GM12878 (cell line): Measurements from ENCODE around the gene SKAP1. TPM values are rescaled to one million over a fixed set of nuclear protein-coding genes. Genes with fewer than 3 reads are reported as not detected.

Source experiments
- ATAC-seq: fragments of 200-7000 bp; cut with Tn5 transposase; 3 replicates; pipeline ENCODE4 v1.9.1; 2020; ENCODE audit warnings: mild to moderate bottlenecking, moderate library complexity
- BruUV-seq: library from RNA; stranded (reverse); fragments of 400-500 nt; replicated peaks from 2 replicates; lab custom pipeline; 2021; lab: Mats Ljungman, UMichigan
- CTCF ChIA-PET: fragments of 300-600 bp; sonication (Branson Sonifier 250); formaldehyde crosslinking; extraction: SDS; loops from one replicate; lab custom pipeline; 2021; ENCODE audit warnings: inconsistent platforms; lab: Yijun Ruan, JAX
- POLR2A ChIA-PET: fragments of 350-600 bp; formaldehyde crosslinking; extraction: SDS; loops from one replicate; lab custom pipeline; 2021; ENCODE audit warnings: inconsistent platforms; lab: Charles Lee
- RAD21 ChIA-PET: fragments of 300-600 bp; sonication (Branson Sonifier 250); formaldehyde crosslinking; loops from one replicate; lab custom pipeline; 2023; ENCODE audit warnings: antibody characterized with exemption; ENCODE audit not compliant: unreplicated experiment; lab: Charles Lee
- SMC1A ChIA-PET: fragments of 300-600 bp; sonication (Branson Sonifier 250); formaldehyde crosslinking; loops from one replicate; lab custom pipeline; 2023; ENCODE audit not compliant: unreplicated experiment, uncharacterized antibody; lab: Charles Lee
- DNase-seq: peaks from one replicate; pipeline ENCODE4 v3.0.0-alpha.2; 2011; ENCODE audit warnings: low read depth, low spot score
- FAIRE-seq: peaks from 3 replicates; lab custom pipeline; 2011; peaks lifted over from hg19 to GRCh38; lab: Jason Lieb, UNC
- H2AFZ ChIP-seq: 2 replicates; pipeline ENCODE4 v1.6.0; 2011; ENCODE audit warnings: low read depth, low read length, control low read depth; ENCODE audit not compliant: control insufficient read depth
- H3K27ac ChIP-seq: 2 replicates; pipeline ENCODE4 v1.5.1; 2011; ENCODE audit warnings: control low read depth; ENCODE audit not compliant: control insufficient read depth, insufficient read depth
- H3K27me3 ChIP-seq, 2 experiments: replicated peaks in 1 of 2; 2 replicates each; pipeline versions ENCODE4 v1.6.0 to v1.6.1; 2011; ENCODE audit warnings: low read length in 1 of 2; ENCODE audit not compliant: control insufficient read depth in 2 of 2, insufficient read depth in 2 of 2
- H3K36me3 ChIP-seq, 2 experiments: 2 replicates each; pipeline ENCODE4 v1.5.1; 2011; ENCODE audit warnings: low read length in 1 of 2; ENCODE audit not compliant: control insufficient read depth in 2 of 2, insufficient read depth in 2 of 2
- H3K4me1 ChIP-seq: 2 replicates; pipeline ENCODE4 v1.6.1; 2011; ENCODE audit warnings: mild to moderate bottlenecking, low read length, moderate library complexity, mixed read lengths; ENCODE audit not compliant: control insufficient read depth, insufficient read depth
- H3K4me2 ChIP-seq: 2 replicates; pipeline ENCODE4 v1.6.0; 2011; ENCODE audit warnings: control low read depth; ENCODE audit not compliant: control insufficient read depth, insufficient read depth
- H3K4me3 ChIP-seq: fragments of 200-600 bp; sonication (generic); 2 replicates; pipeline ENCODE4 v1.5.1; 2016
- H3K79me2 ChIP-seq: 2 replicates; pipeline ENCODE4 v1.6.0; 2011; ENCODE audit warnings: low read length; ENCODE audit not compliant: control insufficient read depth, insufficient read depth
- H3K9ac ChIP-seq: 2 replicates; pipeline ENCODE4 v1.8.0; 2011; ENCODE audit warnings: low read length, control low read depth, mixed read lengths; ENCODE audit not compliant: control insufficient read depth, insufficient read depth
- H3K9me3 ChIP-seq: replicated peaks from 3 replicates; pipeline ENCODE4 v1.5.1; 2011; ENCODE audit warnings: mild to moderate bottlenecking, low read length; ENCODE audit not compliant: control insufficient read depth, insufficient read depth
- H4K20me1 ChIP-seq: 2 replicates; pipeline ENCODE4 v1.6.0; 2011; ENCODE audit not compliant: control insufficient read depth, insufficient read depth
- BACH1 ChIP-seq: fragments of 450-650 bp; IDR thresholded peaks from 2 replicates; pipeline ENCODE4 v1.6.1; 2017; ENCODE audit warnings: mild to moderate bottlenecking, borderline replicate concordance
- CREB1 ChIP-seq: IDR thresholded peaks from 2 replicates; pipeline ENCODE4 v1.6.1; 2012; ENCODE audit warnings: low read depth, mild to moderate bottlenecking, inconsistent platforms
- HCFC1 ChIP-seq: fragments of 150-350 bp; IDR thresholded peaks from 2 replicates; pipeline ENCODE4 v1.6.1; 2014; ENCODE audit warnings: low read length
- HDAC6 ChIP-seq: fragments of 200-600 bp; sonication (generic); IDR thresholded peaks from one replicate; pipeline ENCODE4 v1.8.0; 2017; ENCODE audit warnings: antibody characterized with exemption; ENCODE audit not compliant: unreplicated experiment
- STAT1 ChIP-seq: fragments of 450-650 bp; conservative IDR thresholded peaks from 2 replicates; pipeline ENCODE4 v1.6.1; 2014; ENCODE audit warnings: antibody characterized with exemption, mild to moderate bottlenecking
- in situ Hi-C: fragments of 300-500 bp; cut with MboI; formaldehyde crosslinking; loops from 9 replicates; pipeline ENCODE4 v1.14.3; 2018; ENCODE audit warnings: mixed read lengths
- intact Hi-C: fragments of 100-400 bp; cut with micrococcal nuclease; formaldehyde crosslinking; loops from one replicate; pipeline ENCODE4 v1.14.2; 2022; ENCODE audit not compliant: unreplicated experiment
- polyA plus RNA-seq, 11 experiments: library from polyadenylated mRNA; depleted of rRNA in 4 of 11; unstranded in 6 of 11; stranded (reverse) in 5 of 11; fragments of >200 nt; fragmentation: Nextera tagmentation in 4 of 11; fragmentation: Illumina TruSeq in 1 of 11; extraction: Ambion mirVana in 4 of 11; extraction: Trizol in 1 of 11; gene quantifications; 1 replicate in 1 of 11; 2 replicates in 10 of 11; pipeline versions ENCODE4 v1.2.1 to v1.2.3, GENCODE V29; 2011 to 2016; ENCODE audit warnings: inconsistent platforms in 2 of 11, missing spikeins in 2 of 11, low read depth in 1 of 11
- total RNA-seq, 4 experiments: library from RNA; depleted of rRNA in 3 of 4; stranded (reverse); fragments of >200 nt in 3 of 4; fragmentation: Illumina TruSeq in 1 of 4; extraction: Trizol in 1 of 4; gene quantifications; 2 replicates each; pipeline versions ENCODE4 v1.2.1 to v1.2.3, GENCODE V29; 2013 to 2021
- TF ChIP-seq, protein P1 (sequence below): IDR thresholded peaks from 2 replicates; pipeline ENCODE4 v1.6.1; 2012; ENCODE audit warnings: low read depth, low read length, improper control_type of control experiment
- TF ChIP-seq, protein P2 (sequence below): IDR thresholded peaks from 2 replicates; pipeline ENCODE4 v1.6.1; 2011; ENCODE audit warnings: low read depth, low read length, improper control_type of control experiment, borderline replicate concordance
- TF ChIP-seq, protein P3 (sequence below): fragments of 150-350 bp; IDR thresholded peaks from 2 replicates; pipeline ENCODE4 v1.6.1; 2014; ENCODE audit warnings: mild to moderate bottlenecking, low read depth, low read length

The SKAP1 gene
- total and polyA plus RNA-seq, 10 of the 15 experiments (the other 5 are each of a cell fraction or from before 2014, with no cell fraction given): 17.1 to 97.6 (median 35.9) TPM

DNA sequence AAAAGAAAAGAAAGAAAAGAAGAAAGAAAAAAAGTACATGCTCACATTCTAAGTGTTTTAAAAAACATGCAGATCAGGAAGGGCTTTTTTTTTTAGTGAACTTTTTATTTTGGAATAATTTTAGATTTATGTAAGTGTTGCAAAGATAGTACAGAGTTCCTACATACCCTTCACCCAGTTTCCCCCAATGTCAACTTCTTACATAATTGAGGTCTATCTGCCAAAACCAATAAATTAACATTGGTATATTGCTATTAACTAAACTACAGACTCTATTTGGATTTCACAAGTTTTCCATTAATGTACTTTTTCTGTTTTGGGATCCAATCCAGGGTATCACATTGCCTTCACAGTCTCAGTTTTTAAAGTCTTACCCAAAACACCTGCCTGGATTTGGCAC is 81.7 kb downstream of the SKAP1 start:
- no peaks in the 10 kb centered on the region for H3K79me2 ChIP-seq
- H3K9me3 ChIP-seq: no peaks in the 10 kb centered on the region
- no peak overlapping the region for H3K4me2 ChIP-seq
- H3K27me3 ChIP-seq: no peaks in the 10 kb centered on the region
- ChIA-PET CTCF (interaction anchor here (0.9 to 4.9 kb wide), 12 partner anchors 12 to 245 kb away, joined by 3 to 47 read pairs (median 6); partner anchors contain the start of gene HOXB5), POLR2A (no interaction called here)
- FAIRE-seq: no peak
- intact Hi-C loops: no loop called here
- TF ChIP-seq, protein P1, sequence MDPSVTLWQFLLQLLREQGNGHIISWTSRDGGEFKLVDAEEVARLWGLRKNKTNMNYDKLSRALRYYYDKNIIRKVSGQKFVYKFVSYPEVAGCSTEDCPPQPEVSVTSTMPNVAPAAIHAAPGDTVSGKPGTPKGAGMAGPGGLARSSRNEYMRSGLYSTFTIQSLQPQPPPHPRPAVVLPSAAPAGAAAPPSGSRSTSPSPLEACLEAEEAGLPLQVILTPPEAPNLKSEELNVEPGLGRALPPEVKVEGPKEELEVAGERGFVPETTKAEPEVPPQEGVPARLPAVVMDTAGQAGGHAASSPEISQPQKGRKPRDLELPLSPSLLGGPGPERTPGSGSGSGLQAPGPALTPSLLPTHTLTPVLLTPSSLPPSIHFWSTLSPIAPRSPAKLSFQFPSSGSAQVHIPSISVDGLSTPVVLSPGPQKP: no peak
- no peak for TF ChIP-seq BACH1
- no peak for TF ChIP-seq HCFC1
- TF ChIP-seq, protein P2, sequence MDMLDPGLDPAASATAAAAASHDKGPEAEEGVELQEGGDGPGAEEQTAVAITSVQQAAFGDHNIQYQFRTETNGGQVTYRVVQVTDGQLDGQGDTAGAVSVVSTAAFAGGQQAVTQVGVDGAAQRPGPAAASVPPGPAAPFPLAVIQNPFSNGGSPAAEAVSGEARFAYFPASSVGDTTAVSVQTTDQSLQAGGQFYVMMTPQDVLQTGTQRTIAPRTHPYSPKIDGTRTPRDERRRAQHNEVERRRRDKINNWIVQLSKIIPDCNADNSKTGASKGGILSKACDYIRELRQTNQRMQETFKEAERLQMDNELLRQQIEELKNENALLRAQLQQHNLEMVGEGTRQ: no peak
- TF ChIP-seq STAT1: no peak
- TF ChIP-seq, protein P3, sequence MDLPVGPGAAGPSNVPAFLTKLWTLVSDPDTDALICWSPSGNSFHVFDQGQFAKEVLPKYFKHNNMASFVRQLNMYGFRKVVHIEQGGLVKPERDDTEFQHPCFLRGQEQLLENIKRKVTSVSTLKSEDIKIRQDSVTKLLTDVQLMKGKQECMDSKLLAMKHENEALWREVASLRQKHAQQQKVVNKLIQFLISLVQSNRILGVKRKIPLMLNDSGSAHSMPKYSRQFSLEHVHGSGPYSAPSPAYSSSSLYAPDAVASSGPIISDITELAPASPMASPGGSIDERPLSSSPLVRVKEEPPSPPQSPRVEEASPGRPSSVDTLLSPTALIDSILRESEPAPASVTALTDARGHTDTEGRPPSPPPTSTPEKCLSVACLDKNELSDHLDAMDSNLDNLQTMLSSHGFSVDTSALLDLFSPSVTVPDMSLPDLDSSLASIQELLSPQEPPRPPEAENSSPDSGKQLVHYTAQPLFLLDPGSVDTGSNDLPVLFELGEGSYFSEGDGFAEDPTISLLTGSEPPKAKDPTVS: no peak
- no peak for TF ChIP-seq HDAC6
- TF ChIP-seq CREB1: no peak
- TF ChIP-seq, all 136 proteins: peak for 0
- Histone ChIP-seq H3K36me3 (peaks cover 3% of the 10 kb centered on the region in 2 experiments; a peak in 3 of 4 replicates), H3K4me3 (no peak overlapping the region), H3K4me1 (no peaks in the 10 kb centered on the region), H3K9ac (no peak overlapping the region), H3K27ac (no peak overlapping the region), H4K20me1 (no peaks in the 10 kb centered on the region), H2AFZ (no peak overlapping the region)
- BruUV-seq: no TSS peak
- DNase-seq: no peak
- ChIA-PET RAD21 (interaction anchor here (0.7 to 3.4 kb wide), 4 partner anchors 14 to 245 kb away, joined by 3 to 35 read pairs (median 6); partner anchors contain the start of gene HOXB5), SMC1A (interaction anchor here (0.8 to 4.5 kb wide), 3 partner anchors 9 to 26 kb away, joined by 3 to 37 read pairs (median 5); no protein-coding TSS in a partner anchor)
- in situ Hi-C loops: loop anchor here (5.0 kb wide), 1 partner anchor 114 kb away; no protein-coding TSS in a partner anchor
- ATAC-seq: no peak
